ENCODE measurements around the gene PTPRD. TPM values are rescaled to one million over a fixed set of nuclear protein-coding genes. Genes with fewer than 3 reads are reported as not detected.

PTPRD gene
- total and polyA plus RNA-seq, 2 donors from 2014 or later, result 6.4 to 78.9 TPM

DNA sequence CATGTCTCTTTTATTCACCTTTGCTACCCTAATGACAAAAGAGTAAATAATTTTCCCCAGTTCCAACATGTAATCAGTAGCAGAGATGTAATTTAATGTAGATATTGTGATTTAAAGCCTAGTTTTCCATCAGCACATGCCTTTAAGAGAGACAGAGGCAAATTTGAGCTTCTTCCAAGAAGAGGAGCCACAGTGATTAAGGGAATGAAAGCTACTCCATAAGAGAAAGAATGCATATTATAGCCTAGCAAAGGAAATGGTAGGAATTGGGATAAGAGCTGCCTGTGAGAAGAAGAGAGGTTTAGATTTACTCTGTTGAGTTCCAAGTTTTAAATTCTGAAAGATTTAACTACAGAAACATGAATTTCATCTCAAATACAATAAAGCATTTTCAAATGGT lies 2222.2 kb downstream of the PTPRD start:
- Histone ChIP-seq H3K27me3 (ENCODE audit: control insufficient read depth, insufficient read depth, low read length) (no peaks in the 10 kb centered on the region), H3K27ac (ENCODE audit: low read depth in 2 of 2, low read length in 2 of 2) (no peak overlapping the region), H3K4me3 (ENCODE audit: low read length in 3 of 3) (no peak overlapping the region), H3K36me3 (ENCODE audit: control insufficient read depth in 2 of 3, insufficient read depth in 3 of 3, low read length in 3 of 3) (no peaks in the 10 kb centered on the region), H3K9ac (ENCODE audit: low read length in 3 of 3) (no peak overlapping the region), H3K4me1 (ENCODE audit: control insufficient read depth in 2 of 3, insufficient read depth in 2 of 3, low read depth in 1 of 3, low read length in 3 of 3) (no peaks in the 10 kb centered on the region), H3K9me3 (ENCODE audit: control insufficient read depth in 2 of 3, insufficient read depth in 1 of 3, low read length in 3 of 3) (no peaks in the 10 kb centered on the region)
- DNase-seq (no peak), FAIRE-seq (no peak)
- intact Hi-C loops (cut with DNase I), result no loop called here
- TF ChIP-seq, protein P1, sequence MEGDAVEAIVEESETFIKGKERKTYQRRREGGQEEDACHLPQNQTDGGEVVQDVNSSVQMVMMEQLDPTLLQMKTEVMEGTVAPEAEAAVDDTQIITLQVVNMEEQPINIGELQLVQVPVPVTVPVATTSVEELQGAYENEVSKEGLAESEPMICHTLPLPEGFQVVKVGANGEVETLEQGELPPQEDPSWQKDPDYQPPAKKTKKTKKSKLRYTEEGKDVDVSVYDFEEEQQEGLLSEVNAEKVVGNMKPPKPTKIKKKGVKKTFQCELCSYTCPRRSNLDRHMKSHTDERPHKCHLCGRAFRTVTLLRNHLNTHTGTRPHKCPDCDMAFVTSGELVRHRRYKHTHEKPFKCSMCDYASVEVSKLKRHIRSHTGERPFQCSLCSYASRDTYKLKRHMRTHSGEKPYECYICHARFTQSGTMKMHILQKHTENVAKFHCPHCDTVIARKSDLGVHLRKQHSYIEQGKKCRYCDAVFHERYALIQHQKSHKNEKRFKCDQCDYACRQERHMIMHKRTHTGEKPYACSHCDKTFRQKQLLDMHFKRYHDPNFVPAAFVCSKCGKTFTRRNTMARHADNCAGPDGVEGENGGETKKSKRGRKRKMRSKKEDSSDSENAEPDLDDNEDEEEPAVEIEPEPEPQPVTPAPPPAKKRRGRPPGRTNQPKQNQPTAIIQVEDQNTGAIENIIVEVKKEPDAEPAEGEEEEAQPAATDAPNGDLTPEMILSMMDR (IDR thresholded peaks at IDR 0.05; ENCODE audit: borderline replicate concordance, extremely low read depth, insufficient read depth), result no peak

DNA sequence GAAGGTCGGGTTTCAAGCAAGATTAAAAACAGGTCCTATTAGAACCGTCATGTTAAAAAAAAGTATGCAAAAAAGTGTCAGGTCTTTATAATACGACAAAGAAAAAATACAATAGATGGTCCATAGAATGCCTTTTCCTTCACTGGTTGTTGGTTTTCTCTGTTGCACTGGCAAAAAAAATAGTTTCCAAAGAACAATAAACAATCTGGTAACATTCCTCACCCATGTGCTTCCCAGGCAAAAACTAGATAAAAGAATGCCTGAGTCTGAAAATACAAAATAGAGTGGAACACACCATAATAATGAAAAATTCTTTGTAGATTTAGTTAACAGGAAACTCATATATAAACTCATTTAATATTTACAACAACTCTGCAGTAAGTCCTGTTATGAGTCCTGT lies 2223.3 kb downstream of the PTPRD start:
- DNase-seq (no peak), FAIRE-seq (no peak)
- TF ChIP-seq, protein P1 (IDR thresholded peaks at IDR 0.05; ENCODE audit: borderline replicate concordance, extremely low read depth, insufficient read depth), result no peak
- Histone ChIP-seq H3K36me3 (ENCODE audit: control insufficient read depth in 2 of 3, insufficient read depth in 3 of 3, low read length in 3 of 3) (no peaks in the 10 kb centered on the region), H3K4me3 (ENCODE audit: low read length in 3 of 3) (no peak overlapping the region), H3K27ac (ENCODE audit: low read depth in 2 of 2, low read length in 2 of 2) (no peak overlapping the region), H3K27me3 (ENCODE audit: control insufficient read depth, insufficient read depth, low read length) (no peaks in the 10 kb centered on the region), H3K9me3 (ENCODE audit: control insufficient read depth in 2 of 3, insufficient read depth in 1 of 3, low read length in 3 of 3) (no peaks in the 10 kb centered on the region), H3K4me1 (ENCODE audit: control insufficient read depth in 2 of 3, insufficient read depth in 2 of 3, low read depth in 1 of 3, low read length in 3 of 3) (no peaks in the 10 kb centered on the region), H3K9ac (ENCODE audit: low read length in 3 of 3) (no peak overlapping the region)
- intact Hi-C loops (cut with DNase I), result no loop called here

DNA sequence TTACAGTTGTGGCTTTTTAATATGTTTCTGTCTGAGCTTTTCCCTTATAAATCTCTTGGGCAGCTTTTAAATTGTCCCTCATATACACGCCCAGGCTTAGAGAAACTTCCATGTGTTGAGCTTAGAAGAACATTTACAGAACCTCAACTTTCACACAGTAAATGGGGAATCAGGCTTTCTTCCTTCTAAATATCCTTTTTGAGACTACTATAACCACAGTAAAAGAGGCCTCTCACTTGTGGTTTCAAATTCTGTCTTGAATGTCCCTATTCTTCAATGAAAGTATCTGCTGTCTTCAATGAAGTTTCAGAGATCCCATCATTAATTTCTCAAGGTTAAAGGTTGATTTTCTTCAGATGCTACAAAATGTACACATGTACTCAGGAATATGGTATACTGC lies 2224.7 kb downstream of the PTPRD start:
- no peaks in the 10 kb centered on the region for H3K27me3 ChIP-seq (ENCODE audit: control insufficient read depth, insufficient read depth, low read length)
- no peak overlapping the region for H3K9ac ChIP-seq (ENCODE audit: low read length in 3 of 3)
- no peaks in the 10 kb centered on the region for H3K9me3 ChIP-seq (ENCODE audit: control insufficient read depth in 2 of 3, insufficient read depth in 1 of 3, low read length in 3 of 3)
- H3K27ac ChIP-seq (ENCODE audit: low read depth in 2 of 2, low read length in 2 of 2), result no peak overlapping the region
- intact Hi-C loops (cut with DNase I), result no loop called here
- no peaks in the 10 kb centered on the region for H3K36me3 ChIP-seq (ENCODE audit: control insufficient read depth in 2 of 3, insufficient read depth in 3 of 3, low read length in 3 of 3)
- H3K4me3 ChIP-seq (ENCODE audit: low read length in 3 of 3), result no peak overlapping the region
- no peak for FAIRE-seq
- no peaks in the 10 kb centered on the region for H3K4me1 ChIP-seq (ENCODE audit: control insufficient read depth in 2 of 3, insufficient read depth in 2 of 3, low read depth in 1 of 3, low read length in 3 of 3)
- TF ChIP-seq, protein P1 (IDR thresholded peaks at IDR 0.05; ENCODE audit: borderline replicate concordance, extremely low read depth, insufficient read depth), result no peak
- no peak for DNase-seq

DNA sequence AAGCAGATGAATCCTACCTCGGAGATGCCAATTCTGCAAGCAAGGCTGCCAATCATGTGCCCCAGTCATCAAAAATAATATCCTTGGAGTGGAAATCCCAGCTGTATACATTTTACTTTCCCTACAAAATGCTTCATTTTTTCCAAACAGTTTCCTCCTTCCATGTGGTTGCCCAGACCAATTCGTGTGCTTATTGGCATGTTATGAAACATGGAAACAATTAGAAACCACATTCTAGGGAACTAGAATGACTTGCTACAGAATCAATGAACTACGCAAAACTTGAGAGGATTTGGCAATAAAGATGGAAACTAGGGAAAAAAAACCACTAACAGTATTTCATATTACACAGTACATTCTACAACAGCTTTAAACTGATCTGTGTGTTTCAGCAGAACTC lies 2228.7 kb downstream of the PTPRD start:
- no peak overlapping the region for H3K4me3 ChIP-seq (ENCODE audit: low read length in 3 of 3)
- H3K9me3 ChIP-seq (ENCODE audit: control insufficient read depth in 2 of 3, insufficient read depth in 1 of 3, low read length in 3 of 3), result no peaks in the 10 kb centered on the region
- DNase-seq (no peak), FAIRE-seq (no peak)
- H3K27me3 ChIP-seq (ENCODE audit: control insufficient read depth, insufficient read depth, low read length), result no peaks in the 10 kb centered on the region
- TF ChIP-seq, protein P1 (IDR thresholded peaks at IDR 0.05; ENCODE audit: borderline replicate concordance, extremely low read depth, insufficient read depth), result no peak
- H3K27ac ChIP-seq (ENCODE audit: low read depth in 2 of 2, low read length in 2 of 2), result no peak overlapping the region
- no peaks in the 10 kb centered on the region for H3K4me1 ChIP-seq (ENCODE audit: control insufficient read depth in 2 of 3, insufficient read depth in 2 of 3, low read depth in 1 of 3, low read length in 3 of 3)
- no peaks in the 10 kb centered on the region for H3K36me3 ChIP-seq (ENCODE audit: control insufficient read depth in 2 of 3, insufficient read depth in 3 of 3, low read length in 3 of 3)
- intact Hi-C loops (cut with DNase I), result no loop called here
- H3K9ac ChIP-seq (ENCODE audit: low read length in 3 of 3), result no peak overlapping the region

All from kidney (tissue), 14 donors.